ENCODE results near the gene DDX39A. TPM values are rescaled to one million over a fixed set of nuclear protein-coding genes. Genes with fewer than 3 reads are reported as not detected.

DDX39A gene
- total and polyA plus RNA-seq, 2 of the 8 experiments (the other 6 are each of a cell fraction or from before 2014, with no cell fraction given), result 139 TPM

DNA sequence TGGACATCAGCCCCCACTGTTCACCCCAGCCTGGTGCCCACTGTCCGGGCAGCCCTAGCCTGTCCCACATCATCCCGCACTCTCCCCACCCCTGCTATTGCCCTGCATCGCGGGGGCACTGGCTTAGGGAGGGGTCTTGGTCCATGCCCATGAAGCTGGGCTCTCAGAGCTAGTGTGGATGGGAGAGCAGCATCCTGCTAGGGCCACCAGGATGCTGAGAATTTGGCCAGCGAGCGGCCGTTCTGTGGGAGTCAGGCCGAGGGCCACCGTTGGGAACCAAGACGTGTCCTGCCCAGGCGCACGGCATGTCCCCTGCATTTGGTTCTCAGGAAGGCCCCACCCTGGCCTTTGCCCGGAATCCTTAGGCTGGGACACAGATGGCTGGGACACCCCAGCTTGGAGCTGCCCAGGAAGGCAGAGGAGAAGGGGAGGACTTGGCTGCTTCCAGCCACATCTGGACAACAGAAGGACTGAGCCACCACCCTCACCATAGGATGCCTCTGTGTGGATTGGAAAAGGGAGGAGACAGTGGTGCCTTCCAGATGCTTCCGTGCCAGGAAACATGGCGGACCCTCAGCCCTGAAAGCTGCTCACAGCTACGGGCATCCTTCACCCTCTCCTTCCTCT is 23.3 kb downstream of the DDX39A start:
- Histone ChIP-seq H3K56ac (replicated peaks; ENCODE audit: insufficient read length, low read depth, low read length) (no peak overlapping the region), H2BK20ac (ENCODE audit: low read length) (no peak overlapping the region), H3K79me1 (ENCODE audit: low read depth, low read length) (no peaks in the 10 kb centered on the region), H3K18ac (ENCODE audit: extremely low read depth, low read length) (no peak overlapping the region), H3K9ac (replicated peaks in 1 of 4; ENCODE audit: extremely low read depth in 1 of 4, low read depth in 3 of 4, low read length in 3 of 4) (no peak overlapping the region), H3K23ac (ENCODE audit: insufficient read length) (no peak overlapping the region), H4K91ac (replicated peaks; ENCODE audit: insufficient read length, low read length) (no peak overlapping the region), H2BK15ac (ENCODE audit: low read length) (no peak overlapping the region), H3K79me2 (ENCODE audit: control insufficient read depth in 1 of 2, insufficient read depth in 2 of 2, low read length in 2 of 2) (no peaks in the 10 kb centered on the region), H3K36me3 (ENCODE audit: control insufficient read depth in 2 of 4, insufficient read depth in 4 of 4, low read length in 3 of 4) (no peaks in the 10 kb centered on the region), H3K9me3 (ENCODE audit: insufficient read depth in 2 of 2, low read depth in 1 of 2, low read length in 1 of 2) (no peaks in the 10 kb centered on the region), H3K14ac (ENCODE audit: insufficient read length) (no peak overlapping the region), H4K5ac (ENCODE audit: insufficient read length, low read depth, low read length) (no peak overlapping the region), H3K4me3 (ENCODE audit: extremely low read depth in 1 of 4, insufficient read depth in 2 of 4, low read depth in 3 of 4, low read length in 4 of 4) (no peak overlapping the region), H4K20me1 (replicated peaks in 1 of 2; ENCODE audit: control insufficient read depth in 1 of 2, insufficient read depth in 2 of 2, low read length in 2 of 2) (no peaks in the 10 kb centered on the region), H3K27ac (ENCODE audit: low read depth, low read length) (no peak overlapping the region), H3K4ac (replicated peaks; ENCODE audit: insufficient read length, low read depth, low read length) (no peak overlapping the region), H2BK5ac (ENCODE audit: low read depth, low read length) (no peak overlapping the region), H4K8ac (ENCODE audit: extremely low read depth, insufficient read depth, low read length) (no peak overlapping the region), H3K23me2 (ENCODE audit: low read depth, low read length) (no peaks in the 10 kb centered on the region), H3K27me3 (replicated peaks in 1 of 4; ENCODE audit: control insufficient read depth in 3 of 4, extremely low read depth in 1 of 4, insufficient read depth in 3 of 4, low read length in 3 of 4) (no peaks in the 10 kb centered on the region), H3K4me2 (ENCODE audit: insufficient read depth in 1 of 2, low read depth in 2 of 2, low read length in 2 of 2) (no peak overlapping the region), H2BK120ac (replicated peaks; ENCODE audit: low read depth, low read length) (no peak overlapping the region), H3K4me1 (replicated peaks in 1 of 4; ENCODE audit: control insufficient read depth in 3 of 4, insufficient read depth in 4 of 4, low read length in 3 of 4) (peaks cover 0 to 5% (median 4%) of the 10 kb centered on the region in 4 experiments; a peak in 5 of 7 replicates), H2AK5ac (ENCODE audit: low read depth, low read length) (no peak overlapping the region), H2AFZ (ENCODE audit: low read length) (no peak overlapping the region), H2BK12ac (ENCODE audit: low read depth, low read length) (no peak overlapping the region)
- 93% methylated on average over 16 of the region's 16 CpGs; no CpG with 5 or more reads in 1 of the 2 experiments for WGBS, 2 experiments (ENCODE audit: extremely low coverage in 1 of 2, insufficient coverage in 1 of 2, insufficient read length in 1 of 2, insufficient replicate concordance in 2 of 2, low coverage in 1 of 2, low lambda C conversion rate in 2 of 2, missing lambda C conversion rate in 1 of 2)
- no peak for DNase-seq (ENCODE audit: low read depth in 1 of 2, low spot score in 2 of 2)
- FAIRE-seq, result no peak
- ChIA-PET POLR2A (ENCODE audit: partially characterized antibody) (interaction anchor here (0.9 to 4.8 kb wide), 3 partner anchors 9 to 32 kb away, joined by 3 to 24 read pairs (median 3); no protein-coding TSS in a partner anchor), CTCF (ENCODE audit: partially characterized antibody) (interaction anchor here (0.6 to 2.3 kb wide), 5 partner anchors 10 to 614 kb away, joined by 3 to 12 read pairs (median 3); no protein-coding TSS in a partner anchor)
- TF ChIP-seq KDM1A (IDR thresholded peaks at IDR 0.05; ENCODE audit: borderline replicate concordance, low read length) (no peak), EGR1 (IDR thresholded peaks at IDR 0.05; ENCODE audit: borderline replicate concordance, low read depth, low read length) (no peak), EZH2 (IDR thresholded peaks at IDR 0.05; ENCODE audit: low read depth, low read length, severe bottlenecking) (no peak), JUN (IDR thresholded peaks at IDR 0.05; ENCODE audit: low read depth, low read length) (no peak), SP2 (IDR thresholded peaks at IDR 0.05; ENCODE audit: low read length) (no peak), KDM4A (IDR thresholded peaks at IDR 0.05; ENCODE audit: low read depth, low read length, severe bottlenecking) (no peak), CBX5 (IDR thresholded peaks at IDR 0.05; ENCODE audit: low read depth, low read length) (no peak)
- TF ChIP-seq, protein P1, sequence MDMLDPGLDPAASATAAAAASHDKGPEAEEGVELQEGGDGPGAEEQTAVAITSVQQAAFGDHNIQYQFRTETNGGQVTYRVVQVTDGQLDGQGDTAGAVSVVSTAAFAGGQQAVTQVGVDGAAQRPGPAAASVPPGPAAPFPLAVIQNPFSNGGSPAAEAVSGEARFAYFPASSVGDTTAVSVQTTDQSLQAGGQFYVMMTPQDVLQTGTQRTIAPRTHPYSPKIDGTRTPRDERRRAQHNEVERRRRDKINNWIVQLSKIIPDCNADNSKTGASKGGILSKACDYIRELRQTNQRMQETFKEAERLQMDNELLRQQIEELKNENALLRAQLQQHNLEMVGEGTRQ (IDR thresholded peaks at IDR 0.05; ENCODE audit: low read length), result no peak

Data from H1 (cell line).